ENCODE results near the gene PSRC1.

PSRC1 gene

GRCh38 chr1:109237512-109237911 is 45.4 kb downstream of the PSRC1 start:
- TF ChIP-seq CTCF (IDR thresholded peaks at IDR 0.05; ENCODE audit: borderline replicate concordance, control extremely low read depth, extremely low read depth, insufficient read depth, missing control alignments) = no peak
- in situ Hi-C loops (cut with MboI; ENCODE audit: low sequenced_read_pairs, unreplicated experiment) = no loop called here
- DNase-seq (ENCODE audit: low spot score) = no peak

- no peak for DNase-seq (ENCODE audit: low spot score)
- in situ Hi-C loops (cut with MboI; ENCODE audit: low sequenced_read_pairs, unreplicated experiment) = no loop called here
- TF ChIP-seq CTCF (IDR thresholded peaks at IDR 0.05; ENCODE audit: borderline replicate concordance, control extremely low read depth, extremely low read depth, insufficient read depth, missing control alignments) = no peak
Observed at GRCh38 chr1:109235137-109235536, 47.8 kb downstream of the PSRC1 start.

GRCh38 chr1:109231066-109231465 is 51.9 kb downstream of the PSRC1 start:
- in situ Hi-C loops (cut with MboI; ENCODE audit: low sequenced_read_pairs, unreplicated experiment) = no loop called here
- no peak for DNase-seq (ENCODE audit: low spot score)
- TF ChIP-seq CTCF (IDR thresholded peaks at IDR 0.05; ENCODE audit: borderline replicate concordance, control extremely low read depth, extremely low read depth, insufficient read depth, missing control alignments) = no peak

All from GM13976 (cell line).